H1 (cell line): Measurements from ENCODE around the gene PGLYRP4. TPM values are rescaled to one million over a fixed set of nuclear protein-coding genes. Genes with fewer than 3 reads are reported as not detected.

Experiments used
- CTCF ChIA-PET: fragments of 300-600 bp; sonication (Branson Sonifier 250); formaldehyde crosslinking; loops from one replicate; lab custom pipeline; 2021; ENCODE audit not compliant: partially characterized antibody; lab: Charles Lee
- POLR2A ChIA-PET: fragments of 300-600 bp; sonication (Branson Sonifier 250); formaldehyde crosslinking; loops from one replicate; lab custom pipeline; 2021; ENCODE audit warnings: inconsistent platforms; ENCODE audit not compliant: partially characterized antibody; lab: Charles Lee
- DNase-seq, 2 experiments: peaks; one replicate each; pipeline versions ENCODE4 v3.0.0 to v3.0.0-alpha.2; 2010 to 2022; ENCODE audit warnings: low spot score in 2 of 2, low read depth in 1 of 2, mixed read lengths in 1 of 2
- FAIRE-seq: peaks from 2 replicates; lab custom pipeline; 2011; peaks lifted over from hg19 to GRCh38; lab: Jason Lieb, UNC
- H2AFZ ChIP-seq: 2 replicates; pipeline ENCODE4 v1.8.1; 2012; ENCODE audit warnings: low read length, inconsistent platforms
- H2AK5ac ChIP-seq: 2 replicates; pipeline ENCODE4 v1.6.1; 2013; ENCODE audit warnings: low read depth, low read length
- H2BK120ac ChIP-seq: replicated peaks from 2 replicates; pipeline ENCODE3; 2013; ENCODE audit warnings: low read depth, low read length, inconsistent platforms
- H2BK12ac ChIP-seq: 2 replicates; pipeline ENCODE4 v1.6.1; 2013; ENCODE audit warnings: low read depth, low read length
- H2BK15ac ChIP-seq: 2 replicates; pipeline ENCODE4 v1.6.1; 2013; ENCODE audit warnings: low read length
- H2BK20ac ChIP-seq: 2 replicates; pipeline ENCODE4 v1.6.1; 2013; ENCODE audit warnings: low read length
- H2BK5ac ChIP-seq: 2 replicates; pipeline ENCODE4 v1.6.1; 2013; ENCODE audit warnings: low read depth, low read length
- H3K14ac ChIP-seq: 2 replicates; pipeline ENCODE4 v1.6.1; 2013; ENCODE audit warnings: inconsistent platforms; ENCODE audit not compliant: insufficient read length
- H3K18ac ChIP-seq: 2 replicates; pipeline ENCODE4 v1.6.1; 2013; ENCODE audit warnings: low read length; ENCODE audit errors: extremely low read depth
- H3K23ac ChIP-seq: 2 replicates; pipeline ENCODE4 v1.6.1; 2013; ENCODE audit warnings: inconsistent platforms; ENCODE audit not compliant: insufficient read length
- H3K23me2 ChIP-seq: 2 replicates; pipeline ENCODE4 v1.6.1; 2013; ENCODE audit warnings: low read depth, low read length
- H3K27ac ChIP-seq: 2 replicates; pipeline ENCODE4 v1.6.1; 2011; ENCODE audit warnings: low read depth, low read length, inconsistent platforms
- H3K27me3 ChIP-seq, 4 experiments: replicated peaks in 1 of 4; 1 replicate in 1 of 4; 2 replicates in 3 of 4; pipeline versions ENCODE4 v1.6.1 to v1.8.1; 2011 to 2013; ENCODE audit warnings: low read length in 3 of 4, mild to moderate bottlenecking in 3 of 4, inconsistent platforms in 2 of 4, mixed read lengths in 2 of 4, moderate library complexity in 1 of 4; ENCODE audit not compliant: control insufficient read depth in 3 of 4, insufficient read depth in 3 of 4; ENCODE audit errors: extremely low read depth in 1 of 4
- H3K36me3 ChIP-seq, 4 experiments: 2 replicates each; pipeline versions ENCODE4 v1.6.1 to v1.8.1; 2011 to 2013; ENCODE audit warnings: mild to moderate bottlenecking in 4 of 4, low read length in 3 of 4, moderate library complexity in 2 of 4, control low read depth in 1 of 4, inconsistent platforms in 1 of 4; ENCODE audit not compliant: insufficient read depth in 4 of 4, control insufficient read depth in 2 of 4
- H3K4ac ChIP-seq: replicated peaks from 2 replicates; pipeline ENCODE3; 2013; ENCODE audit warnings: low read length, low read depth, mixed read lengths, inconsistent platforms; ENCODE audit not compliant: insufficient read length
- H3K4me1 ChIP-seq, 4 experiments: replicated peaks in 1 of 4; 1 replicate in 1 of 4; 2 replicates in 3 of 4; pipeline versions ENCODE4 v1.6.1 to v1.8.1; 2011 to 2013; ENCODE audit warnings: low read length in 3 of 4, inconsistent platforms in 2 of 4, mixed read lengths in 1 of 4; ENCODE audit not compliant: insufficient read depth in 4 of 4, control insufficient read depth in 3 of 4
- H3K4me2 ChIP-seq, 2 experiments: 2 replicates each; pipeline versions ENCODE4 v1.6.1 to v1.8.1; 2011 to 2013; ENCODE audit warnings: low read depth in 2 of 2, low read length in 2 of 2, control low read depth in 1 of 2, inconsistent platforms in 1 of 2, mild to moderate bottlenecking in 1 of 2; ENCODE audit not compliant: insufficient read depth in 1 of 2
- H3K4me3 ChIP-seq, 4 experiments: fragments of 200-600, 300-600 bp in 1 of 4; sonication (generic), shearing (Covaris generic), sonication (Bioruptor Twin) in 1 of 4; 2 replicates each; pipeline versions ENCODE4 v1.5.1 to v1.8.1; 2011 to 2016; ENCODE audit warnings: low read length in 4 of 4, low read depth in 3 of 4, control low read depth in 2 of 4, inconsistent platforms in 2 of 4, mild to moderate bottlenecking in 2 of 4, mixed read lengths in 1 of 4, moderate library complexity in 1 of 4; ENCODE audit not compliant: insufficient read depth in 2 of 4; ENCODE audit errors: extremely low read depth in 1 of 4
- H3K56ac ChIP-seq: replicated peaks from 2 replicates; pipeline ENCODE3; 2013; ENCODE audit warnings: low read depth, mild to moderate bottlenecking, mixed read lengths, low read length, inconsistent platforms; ENCODE audit not compliant: insufficient read length
- H3K79me1 ChIP-seq: 2 replicates; pipeline ENCODE4 v1.6.1; 2013; ENCODE audit warnings: low read depth, low read length, control low read depth
- H3K79me2 ChIP-seq, 2 experiments: 2 replicates each; pipeline versions ENCODE4 v1.6.1 to v1.8.1; 2012 to 2013; ENCODE audit warnings: low read length in 2 of 2, mild to moderate bottlenecking in 2 of 2, inconsistent platforms in 1 of 2; ENCODE audit not compliant: insufficient read depth in 2 of 2, control insufficient read depth in 1 of 2
- H3K9ac ChIP-seq, 4 experiments: replicated peaks in 1 of 4; 1 replicate in 1 of 4; 2 replicates in 3 of 4; pipeline versions ENCODE4 v1.6.1 to v1.8.1; 2011 to 2013; ENCODE audit warnings: low read depth in 3 of 4, low read length in 3 of 4, control low read depth in 2 of 4, mild to moderate bottlenecking in 2 of 4, moderate library complexity in 2 of 4, inconsistent platforms in 1 of 4; ENCODE audit errors: extremely low read depth in 1 of 4
- H3K9me3 ChIP-seq, 2 experiments: 2 replicates each; pipeline versions ENCODE4 v1.6.1 to v1.8.1; 2012 to 2013; ENCODE audit warnings: mild to moderate bottlenecking in 2 of 2, moderate library complexity in 2 of 2, control low read depth in 1 of 2, inconsistent platforms in 1 of 2, low read depth in 1 of 2, low read length in 1 of 2, mixed read lengths in 1 of 2; ENCODE audit not compliant: insufficient read depth in 2 of 2
- H4K20me1 ChIP-seq, 2 experiments: replicated peaks in 1 of 2; 2 replicates each; pipeline versions ENCODE3 to v1.8.1; 2011 to 2013; ENCODE audit warnings: inconsistent platforms in 2 of 2, low read length in 2 of 2, mild to moderate bottlenecking in 1 of 2; ENCODE audit not compliant: insufficient read depth in 2 of 2, control insufficient read depth in 1 of 2
- H4K5ac ChIP-seq: 2 replicates; pipeline ENCODE4 v1.6.1; 2013; ENCODE audit warnings: low read length, low read depth, mixed read lengths, inconsistent platforms; ENCODE audit not compliant: insufficient read length
- H4K8ac ChIP-seq: 2 replicates; pipeline ENCODE4 v1.8.0; 2013; ENCODE audit warnings: mild to moderate bottlenecking, moderate library complexity, low read length, inconsistent platforms; ENCODE audit not compliant: insufficient read depth; ENCODE audit errors: extremely low read depth
- H4K91ac ChIP-seq: replicated peaks from 2 replicates; pipeline ENCODE3; 2013; ENCODE audit warnings: low read length, mixed read lengths, inconsistent platforms; ENCODE audit not compliant: insufficient read length
- ATF2 ChIP-seq: IDR thresholded peaks from 2 replicates; pipeline ENCODE4 v1.6.1; 2012; ENCODE audit warnings: low read length, inconsistent platforms
- BCL11A ChIP-seq, 2 experiments: IDR thresholded peaks; one replicate each; pipeline ENCODE4 v1.6.1; 2011; ENCODE audit warnings: low read depth in 2 of 2, low read length in 2 of 2, mild to moderate bottlenecking in 2 of 2
- CBX8 ChIP-seq: fragments of 300-800, 300-1000 bp; sonication (generic); IDR thresholded peaks from 2 replicates; pipeline ENCODE4 v1.7.1; 2016; ENCODE audit warnings: low read depth, low read length, borderline replicate concordance
- CTBP2 ChIP-seq: IDR thresholded peaks from 2 replicates; pipeline ENCODE4 v1.7.0; 2011; ENCODE audit warnings: borderline replicate concordance, mild to moderate bottlenecking, moderate library complexity, mixed read lengths, low read length; ENCODE audit not compliant: insufficient read depth, insufficient read length
- EGR1 ChIP-seq: IDR thresholded peaks from 2 replicates; pipeline ENCODE4 v1.6.1; 2011; ENCODE audit warnings: low read depth, low read length, borderline replicate concordance
- JUND ChIP-seq: IDR thresholded peaks from 2 replicates; pipeline ENCODE4 v1.6.1; 2011; ENCODE audit warnings: mild to moderate bottlenecking, improper control_type of control experiment, low read length
- PHF8 ChIP-seq: fragments of 200-600 bp; sonication (generic); conservative IDR thresholded peaks from 2 replicates; pipeline ENCODE4 v1.7.1; 2012; ENCODE audit warnings: low read depth, mild to moderate bottlenecking, inconsistent platforms, low read length, moderate library complexity
- RBBP5 ChIP-seq: IDR thresholded peaks from 2 replicates; pipeline ENCODE4 v1.7.1; 2012; ENCODE audit warnings: low read depth, mild to moderate bottlenecking, inconsistent platforms, low read length, moderate library complexity, borderline replicate concordance
- RFX5 ChIP-seq: IDR thresholded peaks from 2 replicates; pipeline ENCODE4 v1.6.1; 2011; ENCODE audit warnings: low read depth, low read length, improper control_type of control experiment, borderline replicate concordance
- RXRA ChIP-seq: IDR thresholded peaks from 2 replicates; pipeline ENCODE4 v1.6.1; 2011; ENCODE audit warnings: low read depth, mild to moderate bottlenecking, low read length, moderate library complexity; ENCODE audit not compliant: insufficient read depth
- SIRT6 ChIP-seq: IDR thresholded peaks from one replicate; pipeline ENCODE4 v1.7.1; 2012; ENCODE audit warnings: low read length, inconsistent platforms
- SP2 ChIP-seq: IDR thresholded peaks from 2 replicates; pipeline ENCODE4 v1.6.1; 2012; ENCODE audit warnings: mild to moderate bottlenecking, low read length, inconsistent platforms
- WGBS, 2 experiments: shearing (Covaris generic) in 1 of 2; methylation state at CpG; one replicate each; pipeline versions ENCODE4 v1.1.6 to v1.1.7; 2013 to 2015; ENCODE audit warnings: low lambda C conversion rate in 2 of 2, mixed read lengths in 2 of 2, inconsistent platforms in 1 of 2, low coverage in 1 of 2, missing lambda C conversion rate in 1 of 2; ENCODE audit not compliant: insufficient replicate concordance in 2 of 2, insufficient coverage in 1 of 2, insufficient read length in 1 of 2; ENCODE audit errors: extremely low coverage in 1 of 2, missing lambda C conversion rate in 1 of 2; 5-methylcytosine and 5-hydroxymethylcytosine counted together
- polyA plus RNA-seq, 7 experiments: library from polyadenylated mRNA; depleted of rRNA in 3 of 7; stranded (reverse) in 5 of 7; unstranded in 2 of 7; fragments of >200 nt in 5 of 7; fragments of 200-250 nt in 2 of 7; gene quantifications; 1 replicate in 5 of 7; 2 replicates in 1 of 7; 4 replicates in 1 of 7; pipeline versions ENCODE4 v1.2.1 to v1.2.3, GENCODE V29; 2011 to 2013; ENCODE audit warnings: missing spikeins in 2 of 7, mixed read lengths in 2 of 7
- total RNA-seq: library from RNA; stranded (reverse); fragmentation: NEBNext Ultra II Directional; extraction: Animal tissue kit (Norgen Biotek cat#: 25700); gene quantifications from 2 replicates; pipeline ENCODE4 v1.2.1, GENCODE V29; 2021

Gene PGLYRP4
- total and polyA plus RNA-seq, 2 of the 8 experiments (the other 6 are each of a cell fraction or from before 2014, with no cell fraction given): not detected

- Histone ChIP-seq H4K20me1 (no peaks in the 10 kb centered on the region), H3K23ac (no peak overlapping the region), H2BK15ac (no peak overlapping the region), H2BK20ac (no peak overlapping the region), H2BK5ac (no peak overlapping the region), H4K5ac (no peak overlapping the region), H3K56ac (no peak overlapping the region), H3K9me3 (no peaks in the 10 kb centered on the region), H3K27me3 (no peaks in the 10 kb centered on the region), H3K4me2 (no peak overlapping the region), H3K18ac (no peak overlapping the region), H3K36me3 (no peaks in the 10 kb centered on the region), H3K4ac (no peak overlapping the region), H2AFZ (no peak overlapping the region), H3K4me3 (no peak overlapping the region), H3K9ac (no peak overlapping the region), H4K91ac (no peak overlapping the region), H3K79me2 (no peaks in the 10 kb centered on the region), H3K79me1 (no peaks in the 10 kb centered on the region), H3K27ac (no peak overlapping the region), H3K23me2 (no peaks in the 10 kb centered on the region; the same call in 1 of the 2 replicates), H2AK5ac (no peak overlapping the region), H4K8ac (no peak overlapping the region), H2BK12ac (no peak overlapping the region), H3K14ac (no peak overlapping the region), H3K4me1 (no peaks in the 10 kb centered on the region; a peak in 1 of 7 replicates), H2BK120ac (no peak overlapping the region)
- ChIA-PET CTCF (interaction anchor here (1.2 to 2.5 kb wide), 5 partner anchors 8 to 207 kb away, joined by 3 to 15 read pairs (median 9); no protein-coding TSS in a partner anchor), POLR2A (no interaction called here)
- DNase-seq: no peak
- 92% methylated on average over 4 of the region's 4 CpGs; no CpG with 5 or more reads in 1 of the 2 experiments for WGBS, 2 experiments
- FAIRE-seq: no peak
- TF ChIP-seq PHF8: no peak
- TF ChIP-seq SIRT6: no peak
- no peak for TF ChIP-seq JUND
- no peak for TF ChIP-seq CBX8
- no peak for TF ChIP-seq SP2
- TF ChIP-seq CTBP2: no peak
- no peak for TF ChIP-seq EGR1
- TF ChIP-seq RBBP5: no peak
- no peak for TF ChIP-seq RFX5
- no peak for TF ChIP-seq ATF2
- TF ChIP-seq RXRA: no peak
- no peak for TF ChIP-seq BCL11A (IDR thresholded peaks at IDR 0.05; ENCODE audit: low read depth in 2 of 2, low read length in 2 of 2)
Measured at GRCh38 chr1:153361480-153362109, 13.0 kb upstream of the PGLYRP4 start.
